ENCODE measurements around the gene DSTYK. TPM values are rescaled to one million over a fixed set of nuclear protein-coding genes. Genes with fewer than 3 reads are reported as not detected.

DSTYK gene
- total and polyA plus RNA-seq, 11 donors, result 3.2 to 10.1 (median 6.3) TPM

DNA sequence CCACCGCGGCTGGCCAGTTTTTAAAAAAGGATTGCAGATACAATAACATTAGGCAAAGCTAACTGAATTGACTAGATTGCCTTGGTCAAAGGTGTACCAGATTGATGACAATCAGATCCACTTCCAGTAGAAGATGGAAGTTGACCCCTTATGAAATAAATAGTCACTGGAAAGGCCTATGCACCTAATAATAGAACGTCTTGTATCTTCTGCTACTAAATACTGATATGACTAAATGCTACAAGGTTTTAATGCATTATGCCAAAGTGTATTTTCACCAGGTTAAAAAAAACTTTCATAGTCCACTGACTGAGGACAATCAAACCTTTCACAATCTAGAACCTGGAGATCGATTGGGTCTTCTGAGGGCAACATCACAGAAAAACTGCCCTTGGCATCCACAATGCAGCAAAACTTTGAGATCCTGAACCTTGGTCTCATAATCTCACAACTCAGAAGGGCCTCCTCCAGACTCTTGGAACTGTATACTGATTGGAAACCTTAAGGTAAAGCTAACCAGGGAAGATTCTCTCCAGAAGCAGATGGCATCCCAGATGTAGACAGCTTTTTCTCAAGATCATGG, 82.0 kb downstream of the DSTYK start:
- intact Hi-C loops (cut with DNase I), result loop anchor here in 1 of 10 donors (10.0 kb wide), 1 partner anchor 95 kb away; the partner anchor contains the start of gene TMCC2
- H3K4me1 ChIP-seq, result no peaks in the 10 kb centered on the region
- H3K9me3 ChIP-seq, result no peaks in the 10 kb centered on the region
- no peak overlapping the region for H3K4me3 ChIP-seq
- H3K36me3 ChIP-seq, result no peaks in the 10 kb centered on the region
- no peak for DNase-seq
- no peaks in the 10 kb centered on the region for H3K27me3 ChIP-seq
- TF ChIP-seq, protein P1, sequence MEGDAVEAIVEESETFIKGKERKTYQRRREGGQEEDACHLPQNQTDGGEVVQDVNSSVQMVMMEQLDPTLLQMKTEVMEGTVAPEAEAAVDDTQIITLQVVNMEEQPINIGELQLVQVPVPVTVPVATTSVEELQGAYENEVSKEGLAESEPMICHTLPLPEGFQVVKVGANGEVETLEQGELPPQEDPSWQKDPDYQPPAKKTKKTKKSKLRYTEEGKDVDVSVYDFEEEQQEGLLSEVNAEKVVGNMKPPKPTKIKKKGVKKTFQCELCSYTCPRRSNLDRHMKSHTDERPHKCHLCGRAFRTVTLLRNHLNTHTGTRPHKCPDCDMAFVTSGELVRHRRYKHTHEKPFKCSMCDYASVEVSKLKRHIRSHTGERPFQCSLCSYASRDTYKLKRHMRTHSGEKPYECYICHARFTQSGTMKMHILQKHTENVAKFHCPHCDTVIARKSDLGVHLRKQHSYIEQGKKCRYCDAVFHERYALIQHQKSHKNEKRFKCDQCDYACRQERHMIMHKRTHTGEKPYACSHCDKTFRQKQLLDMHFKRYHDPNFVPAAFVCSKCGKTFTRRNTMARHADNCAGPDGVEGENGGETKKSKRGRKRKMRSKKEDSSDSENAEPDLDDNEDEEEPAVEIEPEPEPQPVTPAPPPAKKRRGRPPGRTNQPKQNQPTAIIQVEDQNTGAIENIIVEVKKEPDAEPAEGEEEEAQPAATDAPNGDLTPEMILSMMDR (IDR thresholded peaks at IDR 0.05), result no peak
- TF ChIP-seq POLR2A (IDR thresholded peaks at IDR 0.05), result no peak
- WGBS, 4 donors, result 65 to 77% (median 75%) methylated on average over 4 of the region's 4 CpGs
- ATAC-seq, result no peak
- H3K27ac ChIP-seq, result no peak overlapping the region

- H3K27me3 ChIP-seq, result no peaks in the 10 kb centered on the region
- intact Hi-C loops (cut with DNase I), result loop anchor here in 1 of 10 donors (10.0 kb wide), 1 partner anchor 97 kb away; the partner anchor contains the start of gene TMCC2
- no peak for DNase-seq
- H3K36me3 ChIP-seq, result no peaks in the 10 kb centered on the region
- peaks cover 0 to 2% (median under 1%) of the 10 kb centered on the region in 12 donors for H3K4me1 ChIP-seq
- no peak for TF ChIP-seq POLR2A (IDR thresholded peaks at IDR 0.05)
- TF ChIP-seq, protein P1 (IDR thresholded peaks at IDR 0.05), result no peak
- H3K9me3 ChIP-seq, result no peaks in the 10 kb centered on the region
- no peak overlapping the region for H3K27ac ChIP-seq
- ATAC-seq, result no peak
- H3K4me3 ChIP-seq, result no peak overlapping the region
- WGBS, 4 donors, result 86 to 97% (median 94%) methylated on average over 2 of the region's 2 CpGs
Measured at GRCh38 chr1:205128050-205128449, 83.5 kb downstream of the DSTYK start.

GRCh38 chr1:205127646-205128045, 83.9 kb downstream of the DSTYK start:
- intact Hi-C loops (cut with DNase I), result loop anchor here in 1 of 10 donors (10.0 kb wide), 1 partner anchor 97 kb away; the partner anchor contains the start of gene TMCC2
- no peak overlapping the region for H3K4me3 ChIP-seq
- WGBS, 4 donors, result 80 to 92% (median 87%) methylated on average over 3 of the region's 3 CpGs
- no peak overlapping the region for H3K27ac ChIP-seq
- H3K27me3 ChIP-seq, result no peaks in the 10 kb centered on the region
- no peaks in the 10 kb centered on the region for H3K36me3 ChIP-seq
- H3K9me3 ChIP-seq, result no peaks in the 10 kb centered on the region
- ATAC-seq (no peak), DNase-seq (no peak)
- peaks cover 0 to 6% (median 4%) of the 10 kb centered on the region in 12 donors for H3K4me1 ChIP-seq
- TF ChIP-seq, protein P1 (IDR thresholded peaks at IDR 0.05), result no peak

DNA sequence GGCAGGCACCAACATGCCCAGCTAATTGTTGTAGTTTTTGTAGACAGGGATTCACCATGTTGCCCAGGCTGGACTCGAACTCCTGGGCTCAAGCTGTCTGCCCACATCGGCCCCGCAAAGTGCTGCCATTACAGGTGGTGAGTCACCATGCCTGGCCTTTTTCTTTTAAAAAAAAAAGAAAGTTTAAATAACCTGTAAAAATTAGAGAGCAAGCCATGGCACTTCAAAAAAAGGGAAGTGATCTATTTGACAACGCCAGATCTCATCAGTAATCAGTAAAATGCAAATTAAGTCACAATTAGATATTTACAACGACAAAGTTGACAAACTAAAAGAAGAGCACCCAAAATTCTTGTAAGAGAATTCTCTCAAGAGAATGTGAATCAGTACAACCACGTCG, 86.8 kb downstream of the DSTYK start:
- TF ChIP-seq, protein P1 (IDR thresholded peaks at IDR 0.05), result no peak
- TF ChIP-seq POLR2A (IDR thresholded peaks at IDR 0.05), result no peak
- DNase-seq (no peak), ATAC-seq (no peak)
- WGBS, 4 donors, result 82 to 87% (median 85%) methylated on average over 7 of the region's 7 CpGs
- peaks cover 7 to 24% (median 21%) of the 10 kb centered on the region in 12 donors for H3K4me1 ChIP-seq
- intact Hi-C loops (cut with DNase I), result loop anchor here in 5 of 10 donors (5.0 to 10.0 kb wide), 2 partner anchors 100 to 133 kb away; partner anchors contain the start of gene TMCC2 (in 1 of the 5)
- no peaks in the 10 kb centered on the region for H3K27me3 ChIP-seq
- no peak overlapping the region for H3K4me3 ChIP-seq
- no peaks in the 10 kb centered on the region for H3K9me3 ChIP-seq
- H3K27ac ChIP-seq, result no peak overlapping the region
- no peaks in the 10 kb centered on the region for H3K36me3 ChIP-seq

All from heart left ventricle (tissue), 16 donors.